Measurements from ENCODE around the gene DCAF6.
"Not testable (repeated sequence)": the region's sequence is repeated elsewhere in the genome, so short reads cannot be mapped to it uniquely, and the experiment has no call there.

Gene DCAF6, protein sequence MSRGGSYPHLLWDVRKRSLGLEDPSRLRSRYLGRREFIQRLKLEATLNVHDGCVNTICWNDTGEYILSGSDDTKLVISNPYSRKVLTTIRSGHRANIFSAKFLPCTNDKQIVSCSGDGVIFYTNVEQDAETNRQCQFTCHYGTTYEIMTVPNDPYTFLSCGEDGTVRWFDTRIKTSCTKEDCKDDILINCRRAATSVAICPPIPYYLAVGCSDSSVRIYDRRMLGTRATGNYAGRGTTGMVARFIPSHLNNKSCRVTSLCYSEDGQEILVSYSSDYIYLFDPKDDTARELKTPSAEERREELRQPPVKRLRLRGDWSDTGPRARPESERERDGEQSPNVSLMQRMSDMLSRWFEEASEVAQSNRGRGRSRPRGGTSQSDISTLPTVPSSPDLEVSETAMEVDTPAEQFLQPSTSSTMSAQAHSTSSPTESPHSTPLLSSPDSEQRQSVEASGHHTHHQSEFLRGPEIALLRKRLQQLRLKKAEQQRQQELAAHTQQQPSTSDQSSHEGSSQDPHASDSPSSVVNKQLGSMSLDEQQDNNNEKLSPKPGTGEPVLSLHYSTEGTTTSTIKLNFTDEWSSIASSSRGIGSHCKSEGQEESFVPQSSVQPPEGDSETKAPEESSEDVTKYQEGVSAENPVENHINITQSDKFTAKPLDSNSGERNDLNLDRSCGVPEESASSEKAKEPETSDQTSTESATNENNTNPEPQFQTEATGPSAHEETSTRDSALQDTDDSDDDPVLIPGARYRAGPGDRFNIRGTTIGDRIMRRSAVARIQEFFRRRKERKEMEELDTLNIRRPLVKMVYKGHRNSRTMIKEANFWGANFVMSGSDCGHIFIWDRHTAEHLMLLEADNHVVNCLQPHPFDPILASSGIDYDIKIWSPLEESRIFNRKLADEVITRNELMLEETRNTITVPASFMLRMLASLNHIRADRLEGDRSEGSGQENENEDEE

DNA sequence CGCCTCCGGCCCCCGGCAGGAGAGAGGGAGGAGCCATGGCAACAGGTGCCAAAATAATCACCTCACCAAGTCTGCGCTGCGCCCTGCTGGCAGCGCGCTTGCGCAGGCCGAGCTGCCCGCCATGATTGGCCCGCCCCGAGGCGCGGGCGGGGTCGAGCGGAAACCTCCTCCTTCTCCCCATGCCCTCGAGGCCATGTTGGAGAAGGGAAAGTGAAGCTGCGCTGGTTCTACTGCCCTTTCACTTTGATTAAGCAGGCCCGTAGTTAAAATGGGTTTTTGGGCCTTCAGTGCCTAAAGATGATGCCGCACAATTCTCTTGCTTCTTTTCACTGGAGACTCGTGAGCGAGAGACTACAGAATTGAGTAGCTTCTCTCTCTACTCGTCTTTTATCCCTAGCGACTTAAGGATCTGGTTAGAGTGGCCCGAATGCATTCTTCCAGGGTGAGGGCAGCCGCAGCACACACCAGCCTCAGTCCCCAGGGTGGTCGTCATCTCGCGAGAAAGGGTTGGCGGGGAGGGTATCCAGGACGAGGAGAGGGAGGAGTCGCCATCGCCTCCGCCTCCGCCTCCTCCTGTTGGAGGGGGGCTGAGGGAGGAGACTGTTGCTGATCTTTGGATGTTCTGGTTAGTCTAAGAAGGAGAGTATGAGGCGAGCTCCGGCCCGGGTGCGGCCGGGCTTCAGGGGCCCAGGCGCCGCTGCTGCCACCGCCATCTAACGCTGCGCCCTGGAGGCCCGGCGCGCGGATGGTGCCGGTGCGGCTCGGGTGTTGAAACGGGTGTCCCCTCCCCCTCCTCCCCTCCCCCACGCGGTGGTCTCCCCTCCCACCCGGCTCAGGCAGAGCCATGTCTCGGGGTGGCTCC lies at the start of gene DCAF6:
Gene DCAF6, plus strand, starts transcription at position 616 of the 862 bp plus-strand sequence. Its CDS starts 229 bp downstream, at position 845.
- peak; percentile 99 for DNase-seq

DNA sequence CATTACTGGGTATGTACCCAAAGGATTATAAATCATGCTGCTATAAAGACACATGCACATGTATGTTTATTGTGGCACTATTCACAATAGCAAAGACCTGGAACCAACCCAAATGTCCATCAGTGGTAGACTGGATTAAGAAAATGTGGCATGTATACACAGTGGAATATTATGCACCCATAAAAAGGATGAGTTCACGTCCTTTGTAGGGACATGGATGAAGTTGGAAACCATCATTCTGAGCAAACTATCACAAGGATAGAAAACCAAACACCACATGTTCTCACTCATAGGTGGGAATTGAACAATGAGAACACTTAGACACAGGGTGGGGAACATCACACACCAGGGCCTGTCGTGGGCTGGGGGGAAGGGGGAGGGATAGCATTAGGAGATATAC lies 49.3 kb upstream of the DCAF6 start:
- DNase-seq, result not testable (repeated sequence)

GRCh38 chr1:167890400-167890799 lies 46.1 kb upstream of the DCAF6 start:
- DNase-seq, result no peak

DNA sequence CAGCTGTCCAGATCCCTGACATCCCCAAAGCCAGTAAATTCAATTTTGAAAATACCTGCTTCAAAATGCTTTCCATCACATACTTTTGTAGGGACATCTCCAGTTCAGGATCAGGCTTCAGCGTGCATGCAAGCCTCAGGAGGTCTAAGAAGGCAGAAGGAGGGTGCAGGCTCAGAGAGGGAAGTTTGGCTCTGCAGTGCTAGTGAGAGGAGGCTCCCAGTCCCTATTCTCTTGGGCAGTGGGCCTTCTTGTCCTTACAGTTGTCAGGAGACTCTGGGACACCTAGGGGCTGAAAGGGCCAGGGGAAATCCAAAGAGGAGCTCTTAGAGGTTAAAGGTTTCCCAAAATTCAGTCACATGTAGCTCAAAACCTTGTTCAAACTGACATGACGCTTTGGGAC lies 42.7 kb upstream of the DCAF6 start:
- DNase-seq, result no peak

- no peak for DNase-seq
Observed at GRCh38 chr1:167898578-167899222, 37.8 kb upstream of the DCAF6 start.

GRCh38 chr1:167899253-167899681 lies 37.2 kb upstream of the DCAF6 start:
- DNase-seq, result no peak

- DNase-seq, result no peak
Observed at GRCh38 chr1:167900907-167901306, 35.6 kb upstream of the DCAF6 start.

DNA sequence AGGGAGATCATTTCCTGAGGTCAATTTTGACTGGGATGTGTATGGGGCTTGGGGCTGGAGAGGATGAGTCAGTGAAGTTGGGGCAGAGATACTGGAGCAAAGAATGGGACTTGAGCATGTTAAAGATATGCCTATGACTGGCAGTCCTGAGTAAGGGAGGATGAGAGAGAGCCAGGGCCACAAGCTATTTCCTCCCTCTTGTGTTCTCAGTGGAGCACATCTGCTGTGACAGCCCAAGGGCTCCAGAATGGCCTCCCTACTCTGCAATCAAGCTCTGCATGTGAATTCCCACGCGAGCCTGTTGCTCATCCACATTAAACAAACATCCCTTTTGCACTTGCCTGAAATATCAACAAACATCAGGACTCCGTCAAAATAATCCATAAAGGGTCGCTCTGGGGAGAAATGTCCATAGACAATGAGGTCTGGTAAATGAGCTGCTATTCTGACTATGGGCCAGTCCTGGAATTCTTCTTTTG lies 31.8 kb upstream of the DCAF6 start:
- DNase-seq, result peak; percentile 68

DNA sequence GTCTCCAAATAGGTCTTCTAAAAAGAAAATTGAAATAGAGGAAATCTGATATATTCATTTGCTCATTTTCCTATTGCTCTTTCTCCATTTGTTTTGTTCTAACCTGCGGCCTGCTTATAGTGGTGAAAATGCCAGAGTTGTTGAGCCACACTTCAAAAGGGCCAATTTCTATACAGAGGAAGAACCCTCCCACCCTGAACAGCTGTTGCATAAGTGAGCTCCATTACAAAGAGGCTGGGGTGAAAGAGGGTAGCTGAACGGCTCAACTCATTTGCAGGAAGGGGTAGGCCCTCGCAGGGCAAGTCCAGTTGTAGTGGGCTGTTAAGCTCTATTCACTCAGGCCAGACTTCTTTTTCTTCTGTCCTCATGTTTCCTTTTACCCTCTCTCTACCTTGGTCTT lies 31.3 kb upstream of the DCAF6 start:
- DNase-seq, result no peak

GRCh38 chr1:167905671-167906070 lies 30.8 kb upstream of the DCAF6 start:
- no peak for DNase-seq

- DNase-seq, result no peak
Observed at GRCh38 chr1:167909691-167910180, 26.7 kb upstream of the DCAF6 start.

DNA sequence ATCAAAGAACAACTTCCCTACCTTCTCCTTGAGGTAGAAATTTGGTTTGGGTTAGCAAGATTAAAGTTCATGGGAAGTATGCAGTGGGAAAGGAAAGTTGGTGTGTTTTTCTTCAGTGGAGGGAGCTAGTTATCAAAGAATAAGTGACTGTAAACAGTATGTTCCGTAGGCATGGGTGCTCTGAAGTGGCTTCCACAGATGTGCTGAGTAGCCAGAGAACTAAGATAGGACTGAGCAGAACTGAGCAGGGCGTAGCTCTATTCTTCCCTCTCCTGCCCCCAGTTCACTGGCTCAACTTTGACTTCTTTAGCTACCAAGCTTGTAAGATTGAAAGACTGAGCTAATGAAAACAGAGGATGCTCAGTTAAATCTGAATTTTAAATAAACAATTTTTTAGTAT lies 26.0 kb upstream of the DCAF6 start:
- no peak for DNase-seq

DNA sequence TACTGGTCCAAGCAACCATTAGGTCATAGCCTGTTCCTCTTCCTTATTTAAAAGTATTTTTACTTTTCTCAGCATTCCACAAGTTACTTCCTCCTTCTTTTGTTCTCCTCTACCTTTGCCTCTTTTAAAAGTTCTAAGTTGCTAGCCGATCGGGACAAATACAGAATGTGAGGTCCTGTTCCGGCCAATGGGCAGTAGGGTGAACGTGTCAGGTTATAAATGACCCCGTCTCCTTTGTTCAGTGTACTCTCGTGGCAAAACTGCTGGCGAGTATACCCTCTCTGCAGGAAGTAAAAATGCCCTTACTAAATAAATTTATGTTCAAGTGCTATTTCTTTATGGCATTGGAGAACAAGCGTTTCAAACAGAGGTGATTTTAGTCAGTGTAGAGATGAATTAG lies 25.1 kb upstream of the DCAF6 start:
- DNase-seq, result no peak

GRCh38 chr1:167912294-167912693 lies 24.2 kb upstream of the DCAF6 start:
- no peak for DNase-seq

- no peak for DNase-seq
Observed at GRCh38 chr1:167913895-167914496, 22.5 kb upstream of the DCAF6 start, which contains the start of gene ADCY10. TSS of gene ADCY10 (minus strand) at chr1:167914134. CDS start at chr1:167905140, 8,994 bp downstream.

GRCh38 chr1:167915569-167915968 lies 20.9 kb upstream of the DCAF6 start:
- no peak for DNase-seq

GRCh38 chr1:167916766-167917511 lies 19.5 kb upstream of the DCAF6 start:
- no peak for DNase-seq

- DNase-seq, result no peak
Observed at GRCh38 chr1:167922023-167922422, 14.5 kb upstream of the DCAF6 start.

GRCh38 chr1:167922611-167923074 lies 13.8 kb upstream of the DCAF6 start:
- no peak for DNase-seq

DNA sequence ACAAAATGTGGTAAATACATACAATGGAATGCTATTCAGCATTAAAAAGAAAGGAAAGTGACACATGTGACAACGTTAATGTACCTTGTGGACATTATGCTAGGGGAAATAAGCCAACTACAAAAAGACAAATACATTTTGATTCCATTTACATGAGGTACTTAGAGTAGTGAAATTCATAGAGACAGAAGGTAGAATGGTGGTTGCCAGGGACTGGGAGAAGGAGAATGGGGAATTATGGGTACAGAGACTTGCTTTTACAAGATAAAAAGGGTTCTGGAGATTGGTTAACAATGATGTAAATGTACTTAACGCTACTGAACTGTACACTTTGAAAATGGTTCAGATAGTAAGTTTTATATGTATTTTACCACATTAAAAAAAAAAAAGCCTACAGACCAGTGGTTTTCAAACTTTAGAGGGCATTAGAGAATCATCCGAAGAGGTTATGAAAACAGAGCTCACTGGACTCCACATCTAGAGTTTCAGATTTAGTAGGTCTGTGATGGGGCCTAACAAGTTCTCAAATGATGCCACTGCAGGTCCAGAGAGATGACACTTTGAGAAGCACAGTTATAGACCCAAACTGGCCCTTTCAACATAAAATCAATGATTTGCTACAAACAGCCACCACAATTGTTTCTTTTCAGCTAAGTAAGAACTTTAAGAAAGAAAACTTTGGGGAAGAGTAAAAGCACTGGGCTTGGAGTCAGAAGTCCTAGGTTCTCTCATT lies 13.0 kb upstream of the DCAF6 start:
- DNase-seq, result no peak
